Neural progenitor cell (in vitro differentiated cells): ENCODE results near the gene SOX5. TPM values are rescaled to one million over a fixed set of nuclear protein-coding genes. Genes with fewer than 3 reads are reported as not detected.

Source experiments
- DNase-seq: peaks from one replicate; pipeline ENCODE4 v3.0.0-alpha.2; 2016; ENCODE audit warnings: low spot score
- H2AFZ ChIP-seq: fragments of 200-600 bp; sonication (generic); replicated peaks from 2 replicates; pipeline ENCODE4 v1.6.1; 2016; ENCODE audit warnings: antibody characterized with exemption
- H3F3A ChIP-seq: fragments of 200-600 bp; sonication (generic); 2 replicates; pipeline ENCODE4 v1.6.1; 2016; ENCODE audit warnings: antibody characterized with exemption, low read depth
- H3K27ac ChIP-seq: fragments of 200-600 bp; sonication (generic); 2 replicates; pipeline ENCODE4 v1.5.1; 2016; ENCODE audit warnings: mild to moderate bottlenecking
- H3K27me3 ChIP-seq: fragments of 200-600 bp; sonication (generic); 2 replicates; pipeline ENCODE4 v1.6.1; 2016; ENCODE audit warnings: mild to moderate bottlenecking, moderate library complexity
- H3K36me3 ChIP-seq: fragments of 200-600 bp; sonication (generic); 2 replicates; pipeline ENCODE4 v1.5.1; 2016
- H3K4me1 ChIP-seq: fragments of 200-600 bp; sonication (generic); 2 replicates; pipeline ENCODE4 v1.6.1; 2016; ENCODE audit warnings: mixed run types
- H3K4me2 ChIP-seq: fragments of 200-600 bp; sonication (generic); 2 replicates; pipeline ENCODE4 v1.6.1; 2016
- H3K4me3 ChIP-seq: fragments of 200-600 bp; sonication (generic); 2 replicates; pipeline ENCODE4 v1.5.1; 2016
- H3K79me2 ChIP-seq: fragments of 200-600 bp; sonication (generic); 2 replicates; pipeline ENCODE4 v1.6.1; 2016; ENCODE audit warnings: low read depth
- H3K9ac ChIP-seq: fragments of 200-600 bp; sonication (generic); 2 replicates; pipeline ENCODE4 v1.6.1; 2016
- H3K9me3 ChIP-seq: fragments of 200-600 bp; sonication (generic); 2 replicates; pipeline ENCODE4 v1.5.1; 2016; ENCODE audit warnings: low read depth
- H4K20me1 ChIP-seq: fragments of 200-600 bp; sonication (generic); 2 replicates; pipeline ENCODE4 v1.6.1; 2016; ENCODE audit warnings: low read depth
- H3K27ac Mint-ChIP-seq: 3 replicates; pipeline ENCODE4 v1.8.0; 2021; ENCODE audit warnings: mixed read lengths
- H3K27me3 Mint-ChIP-seq: 2 replicates; pipeline ENCODE4 v1.8.0; 2022; ENCODE audit warnings: low read depth, mild to moderate bottlenecking, inconsistent platforms, moderate library complexity, mixed read lengths; ENCODE audit not compliant: insufficient read depth
- H3K36me3 Mint-ChIP-seq: 3 replicates; pipeline ENCODE4 v1.8.0; 2021; ENCODE audit warnings: mixed read lengths
- H3K4me1 Mint-ChIP-seq: 3 replicates; pipeline ENCODE4 v1.8.0; 2021; ENCODE audit warnings: mixed read lengths
- H3K4me3 Mint-ChIP-seq: 3 replicates; pipeline ENCODE4 v1.8.0; 2021; ENCODE audit warnings: mild to moderate bottlenecking, moderate library complexity, mixed read lengths
- H3K9me3 Mint-ChIP-seq: 3 replicates; pipeline ENCODE4 v1.8.0; 2020; ENCODE audit warnings: mixed read lengths
- EZH2 ChIP-seq: fragments of 200-600 bp; sonication (generic); IDR thresholded peaks from 2 replicates; pipeline ENCODE4 v1.6.1; 2017; ENCODE audit warnings: antibody characterized with exemption, mild to moderate bottlenecking, moderate library complexity
- EZH2phosphoT487 ChIP-seq: fragments of 200-600 bp; sonication (generic); IDR thresholded peaks from 2 replicates; pipeline ENCODE4 v1.6.1; 2017; ENCODE audit warnings: antibody characterized with exemption
- total RNA-seq: library from RNA; depleted of rRNA; stranded (reverse); fragments of >200 nt; gene quantifications from 2 replicates; pipeline ENCODE4 v1.2.3, GENCODE V29; 2015; ENCODE audit warnings: low replicate concordance
- TF ChIP-seq, protein P1 (sequence below): fragments of 200-600 bp; sonication (generic); IDR thresholded peaks from 2 replicates; pipeline ENCODE4 v1.5.1; 2017; ENCODE audit warnings: antibody characterized with exemption, mild to moderate bottlenecking

Gene SOX5
- total RNA-seq, 1 donor from 2014 or later, result 79.5 TPM

DNA sequence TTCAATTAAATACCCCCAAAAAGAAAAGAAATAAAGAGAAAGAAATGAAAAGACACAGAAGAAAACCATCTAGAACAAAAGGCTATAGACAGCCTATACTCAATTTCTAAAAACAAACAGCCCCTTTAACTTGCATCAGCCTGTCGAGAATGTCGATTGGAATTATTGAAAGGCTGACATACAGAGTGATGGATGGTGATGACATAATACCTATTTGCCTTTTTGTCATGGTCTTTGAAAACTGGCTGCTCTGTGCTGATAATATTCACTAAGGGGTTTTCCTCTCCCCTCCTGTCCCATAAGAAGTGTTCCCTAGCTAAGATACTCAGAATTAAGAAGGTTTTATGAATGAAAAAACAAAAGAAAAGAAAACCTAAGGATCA lies 393.7 kb downstream of the SOX5 start:
- H3K4me1 ChIP-seq, result peaks cover 12% of the 10 kb centered on the region
- no peaks in the 10 kb centered on the region for H3K9me3 ChIP-seq
- H3K79me2 ChIP-seq, result no peaks in the 10 kb centered on the region
- TF ChIP-seq EZH2phosphoT487 (no peak), EZH2 (no peak)
- TF ChIP-seq, protein P1, sequence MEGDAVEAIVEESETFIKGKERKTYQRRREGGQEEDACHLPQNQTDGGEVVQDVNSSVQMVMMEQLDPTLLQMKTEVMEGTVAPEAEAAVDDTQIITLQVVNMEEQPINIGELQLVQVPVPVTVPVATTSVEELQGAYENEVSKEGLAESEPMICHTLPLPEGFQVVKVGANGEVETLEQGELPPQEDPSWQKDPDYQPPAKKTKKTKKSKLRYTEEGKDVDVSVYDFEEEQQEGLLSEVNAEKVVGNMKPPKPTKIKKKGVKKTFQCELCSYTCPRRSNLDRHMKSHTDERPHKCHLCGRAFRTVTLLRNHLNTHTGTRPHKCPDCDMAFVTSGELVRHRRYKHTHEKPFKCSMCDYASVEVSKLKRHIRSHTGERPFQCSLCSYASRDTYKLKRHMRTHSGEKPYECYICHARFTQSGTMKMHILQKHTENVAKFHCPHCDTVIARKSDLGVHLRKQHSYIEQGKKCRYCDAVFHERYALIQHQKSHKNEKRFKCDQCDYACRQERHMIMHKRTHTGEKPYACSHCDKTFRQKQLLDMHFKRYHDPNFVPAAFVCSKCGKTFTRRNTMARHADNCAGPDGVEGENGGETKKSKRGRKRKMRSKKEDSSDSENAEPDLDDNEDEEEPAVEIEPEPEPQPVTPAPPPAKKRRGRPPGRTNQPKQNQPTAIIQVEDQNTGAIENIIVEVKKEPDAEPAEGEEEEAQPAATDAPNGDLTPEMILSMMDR, result no peak
- no peak overlapping the region for H3K27ac ChIP-seq
- no peaks in the 10 kb centered on the region for H3K27me3 ChIP-seq
- no peak overlapping the region for H3K4me3 ChIP-seq
- Mint-ChIP-seq H3K36me3 (peaks cover 21% of the 10 kb centered on the region), H3K27me3 (no peaks in the 10 kb centered on the region), H3K27ac (peak overlapping the region; percentile 19), H3K4me1 (peaks cover 8% of the 10 kb centered on the region), H3K9me3 (no peaks in the 10 kb centered on the region), H3K4me3 (no peak overlapping the region)
- H3K4me2 ChIP-seq, result no peak overlapping the region
- H3K36me3 ChIP-seq, result peaks cover 14% of the 10 kb centered on the region
- no peaks in the 10 kb centered on the region for H3F3A ChIP-seq
- H3K9ac ChIP-seq, result no peak overlapping the region
- no peak overlapping the region for H2AFZ ChIP-seq
- no peak for DNase-seq
- no peaks in the 10 kb centered on the region for H4K20me1 ChIP-seq

DNA sequence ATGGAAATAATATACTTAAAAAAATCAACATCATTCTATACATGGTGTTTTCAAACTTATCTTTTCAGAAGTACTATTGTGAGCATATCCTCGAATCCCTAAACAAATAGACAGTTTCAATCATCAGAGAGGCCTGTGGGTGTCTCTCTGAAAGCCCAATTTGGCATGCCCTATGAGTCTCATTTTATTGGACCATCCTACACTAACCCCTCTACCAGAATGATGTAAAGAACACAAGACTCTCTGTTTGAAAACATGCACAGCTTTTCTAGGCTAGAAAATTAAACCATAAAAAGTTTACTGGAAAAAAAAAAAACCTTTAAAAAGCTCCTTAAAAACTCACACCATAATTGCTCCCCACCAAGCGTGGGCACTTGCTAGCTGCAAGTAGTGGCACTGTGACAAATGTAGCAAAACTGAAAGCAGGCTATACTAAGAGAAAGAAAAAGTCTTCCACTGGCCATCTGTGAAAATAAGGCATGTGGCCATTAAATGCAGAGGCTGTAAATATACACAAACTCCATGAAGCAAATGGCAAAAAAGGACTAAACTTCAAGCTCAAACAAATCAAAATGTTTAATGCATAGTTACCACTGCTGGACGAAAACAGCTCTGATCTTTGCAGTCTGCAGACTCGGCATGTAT lies 394.2 kb downstream of the SOX5 start:
- Histone ChIP-seq H4K20me1 (no peaks in the 10 kb centered on the region), H3K4me3 (no peak overlapping the region), H3K79me2 (no peaks in the 10 kb centered on the region), H3K4me1 (peaks cover 12% of the 10 kb centered on the region), H3K9me3 (no peaks in the 10 kb centered on the region), H3K27me3 (no peaks in the 10 kb centered on the region), H3K9ac (no peak overlapping the region), H3K27ac (no peak overlapping the region), H2AFZ (no peak overlapping the region), H3F3A (no peaks in the 10 kb centered on the region), H3K36me3 (peaks cover 9% of the 10 kb centered on the region), H3K4me2 (no peak overlapping the region)
- TF ChIP-seq EZH2 (no peak), EZH2phosphoT487 (no peak)
- TF ChIP-seq, protein P1, result no peak
- peaks cover 18% of the 10 kb centered on the region for H3K36me3 Mint-ChIP-seq
- H3K4me1 Mint-ChIP-seq, result peaks cover 8% of the 10 kb centered on the region
- H3K9me3 Mint-ChIP-seq, result no peaks in the 10 kb centered on the region
- H3K27ac Mint-ChIP-seq, result peak overlapping the region; percentile 19
- no peaks in the 10 kb centered on the region for H3K27me3 Mint-ChIP-seq
- DNase-seq, result no peak
- H3K4me3 Mint-ChIP-seq, result no peak overlapping the region

DNA sequence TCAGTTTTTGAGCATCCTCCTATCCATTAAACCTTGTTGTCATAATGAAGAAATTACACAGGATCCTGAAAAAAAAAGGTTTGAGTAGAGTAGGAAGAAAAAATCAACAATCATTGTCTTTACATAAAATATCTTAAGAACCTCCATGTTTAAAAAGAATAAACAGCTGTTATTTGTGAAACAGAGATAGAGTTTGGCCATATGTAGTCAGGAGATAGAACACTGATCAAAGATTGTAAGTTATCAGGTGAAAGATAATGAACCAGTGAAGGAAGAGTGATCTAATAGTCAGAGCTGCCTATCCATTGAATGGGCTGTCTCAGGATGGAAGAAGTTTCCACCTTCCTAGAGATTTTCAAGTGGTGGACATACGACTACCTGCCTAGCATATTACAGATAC lies 397.1 kb downstream of the SOX5 start:
- Mint-ChIP-seq H3K9me3 (no peaks in the 10 kb centered on the region), H3K36me3 (peaks cover 9% of the 10 kb centered on the region), H3K4me3 (no peak overlapping the region), H3K4me1 (peaks cover 8% of the 10 kb centered on the region), H3K27me3 (no peaks in the 10 kb centered on the region), H3K27ac (no peak overlapping the region)
- no peaks in the 10 kb centered on the region for H3F3A ChIP-seq
- H3K79me2 ChIP-seq, result no peaks in the 10 kb centered on the region
- H3K4me1 ChIP-seq, result peaks cover 12% of the 10 kb centered on the region
- TF ChIP-seq EZH2 (no peak), EZH2phosphoT487 (no peak)
- TF ChIP-seq, protein P1, result no peak
- no peak overlapping the region for H2AFZ ChIP-seq
- H3K27ac ChIP-seq, result no peak overlapping the region
- H3K4me3 ChIP-seq, result no peak overlapping the region
- no peaks in the 10 kb centered on the region for H4K20me1 ChIP-seq
- H3K9ac ChIP-seq, result no peak overlapping the region
- no peak for DNase-seq
- H3K36me3 ChIP-seq, result peaks cover 11% of the 10 kb centered on the region
- H3K27me3 ChIP-seq, result no peaks in the 10 kb centered on the region
- H3K4me2 ChIP-seq, result no peak overlapping the region
- H3K9me3 ChIP-seq, result no peaks in the 10 kb centered on the region
